Measurements from ENCODE around the gene EYS. TPM values are rescaled to one million over a fixed set of nuclear protein-coding genes. Genes with fewer than 3 reads are reported as not detected.

Gene EYS
- total RNA-seq, 1 donor from 2014 or later: 0.08 TPM

- DNase-seq: no peak
- Histone ChIP-seq H3K4me3 (no peak overlapping the region), H3K4me1 (no peaks in the 10 kb centered on the region), H3K9me3 (replicated peaks) (no peaks in the 10 kb centered on the region), H3K27ac (replicated peaks) (no peak overlapping the region), H3K36me3 (no peaks in the 10 kb centered on the region), H3K27me3 (ENCODE audit: low read depth) (no peaks in the 10 kb centered on the region)
- intact Hi-C loops (cut with micrococcal nuclease): no loop called here
- no peak for TF ChIP-seq CTCF (IDR thresholded peaks at IDR 0.05; ENCODE audit: borderline replicate concordance)
Observed at GRCh38 chr6:64681416-64682160, 1025.4 kb downstream of the EYS start.

GRCh38 chr6:64680446-64680845 is 1026.6 kb downstream of the EYS start:
- H3K4me1 ChIP-seq: no peaks in the 10 kb centered on the region
- TF ChIP-seq CTCF (IDR thresholded peaks at IDR 0.05; ENCODE audit: borderline replicate concordance): no peak
- no peak for DNase-seq
- intact Hi-C loops (cut with micrococcal nuclease): no loop called here
- no peak overlapping the region for H3K4me3 ChIP-seq
- no peaks in the 10 kb centered on the region for H3K36me3 ChIP-seq
- H3K27me3 ChIP-seq (ENCODE audit: low read depth): no peaks in the 10 kb centered on the region
- no peaks in the 10 kb centered on the region for H3K9me3 ChIP-seq (replicated peaks)
- no peak overlapping the region for H3K27ac ChIP-seq (replicated peaks)

DNA sequence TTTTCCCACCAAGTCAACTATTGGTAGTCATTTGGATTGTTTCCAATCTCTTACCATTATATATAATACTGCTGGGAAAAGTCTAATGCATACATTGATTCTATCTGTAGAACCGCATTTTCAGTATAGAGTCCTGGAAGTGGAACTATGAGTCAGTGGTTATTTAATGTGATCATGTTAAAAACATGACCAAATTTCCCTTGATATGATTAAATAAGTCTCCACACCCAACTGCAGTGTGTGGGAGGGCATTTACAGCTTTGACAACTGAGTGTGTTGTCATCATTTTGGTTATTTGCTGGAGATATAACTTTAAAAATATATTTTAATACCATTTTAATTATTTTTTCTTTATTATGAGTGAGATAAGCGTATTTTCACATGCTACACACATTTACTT is 1027.6 kb downstream of the EYS start:
- Histone ChIP-seq H3K27ac (replicated peaks) (no peak overlapping the region), H3K9me3 (replicated peaks) (no peaks in the 10 kb centered on the region), H3K27me3 (ENCODE audit: low read depth) (no peaks in the 10 kb centered on the region), H3K4me1 (no peaks in the 10 kb centered on the region), H3K4me3 (no peak overlapping the region), H3K36me3 (no peaks in the 10 kb centered on the region)
- no peak for DNase-seq
- intact Hi-C loops (cut with micrococcal nuclease): no loop called here
- no peak for TF ChIP-seq CTCF (IDR thresholded peaks at IDR 0.05; ENCODE audit: borderline replicate concordance)

DNA sequence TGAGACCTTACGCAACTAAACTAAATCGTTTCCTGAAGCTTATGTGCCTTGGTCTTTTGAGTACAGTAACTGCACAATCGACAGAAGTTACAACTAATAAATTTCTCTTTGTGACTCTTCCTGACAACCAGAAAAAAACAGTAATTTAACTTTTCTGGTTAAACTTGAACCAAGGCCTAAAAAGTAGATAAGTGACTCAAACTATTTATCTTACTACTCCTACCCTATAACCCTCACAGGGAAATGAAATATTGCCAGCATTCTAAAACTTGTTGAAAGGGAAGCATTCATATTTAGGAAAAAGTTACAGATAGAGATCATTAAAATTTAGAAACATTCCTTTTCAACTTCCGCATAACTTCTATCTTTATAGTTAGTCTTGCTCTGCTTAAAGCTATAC is 1034.4 kb downstream of the EYS start:
- no peak overlapping the region for H3K27ac ChIP-seq (replicated peaks)
- H3K36me3 ChIP-seq: no peaks in the 10 kb centered on the region
- TF ChIP-seq CTCF (IDR thresholded peaks at IDR 0.05; ENCODE audit: borderline replicate concordance): no peak
- H3K9me3 ChIP-seq (replicated peaks): peaks cover 6% of the 10 kb centered on the region
- H3K4me3 ChIP-seq: no peak overlapping the region
- no peaks in the 10 kb centered on the region for H3K4me1 ChIP-seq
- H3K27me3 ChIP-seq (ENCODE audit: low read depth): no peaks in the 10 kb centered on the region
- intact Hi-C loops (cut with micrococcal nuclease): no loop called here
- DNase-seq: no peak

- H3K27ac ChIP-seq (replicated peaks): no peak overlapping the region
- no peaks in the 10 kb centered on the region for H3K36me3 ChIP-seq
- no peaks in the 10 kb centered on the region for H3K4me1 ChIP-seq
- peaks cover 6% of the 10 kb centered on the region for H3K9me3 ChIP-seq (replicated peaks)
- no peak for TF ChIP-seq CTCF (IDR thresholded peaks at IDR 0.05; ENCODE audit: borderline replicate concordance)
- no peak for DNase-seq
- no peaks in the 10 kb centered on the region for H3K27me3 ChIP-seq (ENCODE audit: low read depth)
- intact Hi-C loops (cut with micrococcal nuclease): no loop called here
- H3K4me3 ChIP-seq: no peak overlapping the region
Observed at GRCh38 chr6:64672131-64672530, 1034.9 kb downstream of the EYS start.

Measured in left ventricle myocardium inferior (tissue), 1 donor.